ENCODE measurements around the gene BAZ1B.
"Not testable (repeated sequence)": the region's sequence is repeated elsewhere in the genome, so short reads cannot be mapped to it uniquely, and the experiment has no call there.

BAZ1B gene

GRCh38 chr7:73504017-73504416 lies 18.1 kb downstream of the BAZ1B start:
- DNase-seq, result no peak

DNA sequence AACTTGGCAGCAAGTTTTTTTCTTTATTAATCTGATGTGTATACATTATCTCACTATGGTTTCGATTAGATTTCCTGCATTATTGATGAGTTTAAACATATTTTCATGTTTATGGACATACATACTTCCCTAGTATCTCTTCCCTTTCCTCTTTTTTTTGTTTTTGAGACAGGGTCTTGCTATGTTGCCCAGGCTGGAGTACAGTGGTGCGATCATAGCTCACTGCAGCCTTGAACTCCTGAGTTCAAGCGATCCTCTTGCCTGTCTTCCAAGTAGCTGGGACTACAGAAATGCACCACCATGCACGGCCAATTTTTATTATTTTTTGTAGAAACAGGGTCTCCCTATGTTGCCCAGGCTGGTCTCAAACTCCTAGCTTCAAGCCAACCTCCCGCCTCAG lies 18.9 kb downstream of the BAZ1B start:
- no peak for DNase-seq

DNA sequence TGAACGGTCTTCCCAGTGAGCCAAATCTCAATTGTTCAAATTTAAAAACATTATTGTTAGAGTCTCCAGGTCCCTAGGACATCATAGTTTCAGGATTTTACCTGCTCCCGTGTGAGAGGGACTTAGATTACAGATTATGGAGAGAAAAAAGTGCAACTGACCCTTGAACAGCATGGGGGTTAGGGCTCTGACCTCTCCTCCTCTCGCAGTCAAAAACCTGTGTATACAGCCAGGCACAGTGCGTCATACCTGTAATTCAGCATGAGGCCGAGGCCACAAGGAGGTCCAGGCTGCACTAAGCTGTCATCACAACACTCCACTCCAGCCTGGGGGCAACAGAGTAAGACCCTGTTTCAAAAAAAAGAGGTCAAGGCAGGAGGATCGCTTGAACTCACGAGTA lies 25.5 kb downstream of the BAZ1B start:
- no peak for DNase-seq

DNA sequence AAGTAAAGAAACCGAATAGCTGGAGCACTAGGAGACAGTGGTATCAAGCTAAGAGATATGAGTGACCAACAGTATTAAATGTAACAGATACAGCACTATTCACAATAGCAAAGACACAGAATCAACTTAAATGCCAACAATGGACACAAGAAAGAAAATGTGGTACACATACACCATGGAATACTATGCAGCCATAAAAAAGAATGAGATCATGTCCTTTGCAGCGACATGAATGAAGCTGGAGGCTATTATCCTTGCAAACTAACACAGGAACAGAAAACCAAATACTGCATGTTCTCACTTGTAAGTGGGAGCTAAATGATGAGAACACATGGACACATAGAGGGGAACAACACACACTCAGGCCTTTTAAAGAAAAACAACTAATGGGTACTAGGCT lies 26.6 kb downstream of the BAZ1B start:
- DNase-seq, result not testable (repeated sequence)

DNA sequence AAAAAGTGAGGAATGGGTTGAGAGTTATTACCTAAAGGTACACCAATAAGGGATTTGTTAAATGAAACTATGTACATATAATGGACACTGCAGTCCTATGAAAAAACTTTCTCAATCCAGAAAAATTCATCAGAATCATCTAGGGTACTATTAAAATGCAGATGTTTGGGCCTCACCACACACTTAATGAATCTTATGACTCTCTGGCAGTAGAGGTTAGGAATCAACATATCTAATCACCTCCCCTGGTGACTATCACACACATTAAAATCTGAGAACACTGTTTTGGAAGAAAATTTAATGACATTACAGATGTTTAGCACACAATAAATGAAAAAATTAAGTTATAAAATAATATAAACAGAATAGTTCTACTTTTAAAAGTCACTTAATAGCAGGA lies 32.1 kb downstream of the BAZ1B start:
- no peak for DNase-seq

GRCh38 chr7:73487486-73487885 lies 34.6 kb downstream of the BAZ1B start:
- DNase-seq, result no peak

GRCh38 chr7:73483171-73483570 lies 38.9 kb downstream of the BAZ1B start:
- no peak for DNase-seq

- no peak for DNase-seq
Observed at GRCh38 chr7:73482746-73483145, 39.3 kb downstream of the BAZ1B start.

DNA sequence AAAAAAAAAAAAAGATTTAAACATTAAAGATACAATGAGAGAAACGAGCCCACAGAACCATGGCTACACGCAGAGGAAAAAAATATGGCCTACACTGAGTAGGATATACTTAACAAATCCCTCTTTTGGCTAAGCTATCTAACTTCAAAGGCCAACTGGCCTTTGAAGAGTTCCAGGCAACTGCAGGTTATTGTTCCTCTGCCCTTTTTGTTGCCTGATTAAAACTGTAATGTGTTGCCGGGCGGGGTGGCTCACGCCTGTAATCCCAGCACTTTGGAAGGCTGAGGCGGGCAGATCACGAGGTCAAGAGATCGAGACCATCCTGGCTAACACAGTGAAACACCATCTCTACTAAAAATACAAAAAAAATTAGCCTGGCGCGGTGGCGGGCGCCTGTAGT lies 40.6 kb downstream of the BAZ1B start:
- not testable (repeated sequence) for DNase-seq

GRCh38 chr7:73478549-73478948 lies 43.5 kb downstream of the BAZ1B start:
- DNase-seq, result no peak

GRCh38 chr7:73477376-73477775 lies 44.7 kb downstream of the BAZ1B start:
- no peak for DNase-seq

DNA sequence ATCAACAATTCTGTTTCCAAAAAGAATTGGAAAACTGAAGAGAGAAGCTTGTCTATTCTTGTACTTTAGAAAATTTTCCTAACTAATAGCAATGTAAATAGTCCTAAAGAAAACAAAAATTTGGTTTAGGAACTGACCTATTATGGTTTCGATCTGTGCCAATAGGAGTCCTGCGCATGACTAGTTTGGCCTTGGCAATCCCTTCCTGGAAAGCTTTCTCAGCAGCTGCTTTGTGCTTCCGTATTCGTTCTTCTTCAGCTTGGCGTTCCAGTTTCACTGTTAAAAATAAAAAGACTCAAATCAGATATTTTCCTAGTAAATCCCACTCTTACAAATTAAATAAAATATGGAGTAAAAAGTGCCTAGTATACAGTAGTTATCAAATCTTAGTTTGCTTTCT lies 51.9 kb downstream of the BAZ1B start:
- no peak for DNase-seq

- DNase-seq, result not testable (repeated sequence)
Observed at GRCh38 chr7:73467046-73467445, 55.0 kb downstream of the BAZ1B start.

DNA sequence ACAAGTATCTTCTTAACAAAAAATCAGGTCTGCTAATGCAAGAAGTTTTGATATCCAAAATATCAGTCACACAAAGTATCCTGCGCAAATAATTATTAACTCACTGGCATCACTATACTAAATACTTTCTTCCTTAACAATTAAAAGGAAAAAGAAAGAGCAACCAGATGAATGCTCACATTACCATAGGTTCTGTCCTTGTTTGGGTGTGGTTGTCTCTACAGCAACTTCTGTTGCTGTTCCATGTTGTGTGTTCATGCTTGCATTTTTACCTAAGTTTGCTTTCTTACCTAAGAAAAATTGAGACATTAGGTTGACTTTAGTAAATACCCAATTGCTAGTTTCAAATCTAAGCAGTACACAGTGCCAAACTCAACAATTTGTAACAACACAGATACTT lies 56.0 kb downstream of the BAZ1B start:
- DNase-seq, result no peak

GRCh38 chr7:73463966-73464365 lies 58.1 kb downstream of the BAZ1B start:
- DNase-seq, result no peak

- no peak for DNase-seq
Observed at GRCh38 chr7:73463260-73463659, 58.8 kb downstream of the BAZ1B start.

GRCh38 chr7:73461782-73462285 lies 60.3 kb downstream of the BAZ1B start:
- DNase-seq, result no peak

DNA sequence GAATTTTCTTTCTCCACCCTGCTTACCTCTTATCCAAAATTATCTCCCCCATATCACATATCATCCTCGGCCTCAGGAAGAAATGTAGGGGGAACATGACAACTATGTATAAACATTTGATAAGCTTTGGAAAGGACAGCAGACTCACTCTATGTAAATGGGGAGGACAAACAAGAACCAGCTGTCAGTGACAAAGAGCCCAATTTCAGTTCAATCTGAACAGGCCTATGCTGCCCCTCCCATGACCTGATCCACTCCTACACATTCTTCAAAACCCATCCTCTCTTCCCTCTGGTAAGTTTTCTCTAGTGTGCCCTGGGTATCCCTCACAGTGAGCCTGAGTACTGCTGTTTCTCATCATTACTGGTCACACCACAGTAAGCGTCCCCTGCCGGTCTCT lies 67.7 kb downstream of the BAZ1B start:
- DNase-seq, result no peak

DNA sequence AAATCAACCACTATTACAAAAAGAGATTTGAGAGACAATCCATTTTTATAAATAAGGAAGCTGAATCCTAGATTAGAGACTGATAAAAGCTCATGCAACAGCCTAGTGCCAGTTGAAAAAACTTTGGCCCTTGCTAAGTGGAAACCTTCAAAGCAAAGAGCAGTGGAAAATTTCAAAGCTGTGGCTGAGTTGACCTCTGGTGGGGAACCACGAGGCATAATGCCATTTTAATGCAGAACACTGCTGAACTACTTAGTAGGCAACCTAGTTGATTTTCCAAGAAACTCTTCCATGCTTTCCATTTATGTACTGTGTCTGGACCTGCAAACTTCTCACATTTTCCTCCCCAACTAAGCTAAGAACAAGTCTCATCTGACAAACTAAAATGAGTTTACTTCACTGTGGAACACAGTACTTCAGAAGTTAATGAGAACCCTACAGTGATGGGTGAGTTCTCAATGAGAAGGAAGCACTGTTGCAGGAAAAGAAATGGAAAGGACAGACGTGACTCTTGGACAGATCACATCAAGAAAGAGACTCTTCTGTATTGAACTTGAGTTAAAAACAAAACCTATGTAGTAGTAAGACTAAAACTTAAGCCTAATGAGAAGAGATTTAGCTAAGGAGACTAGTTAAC lies 69.0 kb downstream of the BAZ1B start:
- no peak for DNase-seq

DNA sequence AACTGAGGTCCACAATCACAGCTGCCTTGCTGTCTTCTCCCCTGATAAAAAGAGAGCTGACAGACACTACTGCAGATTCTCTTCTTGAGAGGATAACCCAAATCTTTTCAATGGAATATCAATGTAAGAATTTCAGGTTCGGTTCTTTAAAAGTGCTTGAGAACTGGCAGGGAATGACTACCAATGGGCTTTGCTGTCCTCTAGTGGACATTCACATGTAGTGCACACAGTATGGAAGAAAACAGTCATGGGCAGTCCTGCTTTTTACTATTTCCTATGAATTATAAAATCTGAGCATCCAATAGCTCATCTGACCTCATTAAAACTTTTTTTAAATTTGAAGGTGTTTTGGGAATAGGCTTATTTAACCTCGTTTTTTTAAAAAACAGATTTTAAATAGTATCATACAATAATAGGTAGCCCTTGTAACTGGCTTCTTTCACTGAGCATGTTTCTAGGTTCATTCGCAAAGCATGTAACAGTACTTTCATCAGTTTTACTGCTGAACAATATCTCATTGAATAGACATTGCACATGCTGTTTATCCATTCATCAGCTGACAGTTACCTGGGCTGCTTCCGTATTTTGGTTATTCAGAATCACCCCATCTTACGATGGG lies 70.2 kb downstream of the BAZ1B start:
- DNase-seq, result peak; percentile 19

- DNase-seq, result peak; percentile 98
Observed at GRCh38 chr7:73449422-73449821, 72.7 kb downstream of the BAZ1B start.

- no peak for DNase-seq
Observed at GRCh38 chr7:73448609-73449008, 73.5 kb downstream of the BAZ1B start.

GRCh38 chr7:73447121-73447733 lies 74.9 kb downstream of the BAZ1B start:
- no peak for DNase-seq

DNA sequence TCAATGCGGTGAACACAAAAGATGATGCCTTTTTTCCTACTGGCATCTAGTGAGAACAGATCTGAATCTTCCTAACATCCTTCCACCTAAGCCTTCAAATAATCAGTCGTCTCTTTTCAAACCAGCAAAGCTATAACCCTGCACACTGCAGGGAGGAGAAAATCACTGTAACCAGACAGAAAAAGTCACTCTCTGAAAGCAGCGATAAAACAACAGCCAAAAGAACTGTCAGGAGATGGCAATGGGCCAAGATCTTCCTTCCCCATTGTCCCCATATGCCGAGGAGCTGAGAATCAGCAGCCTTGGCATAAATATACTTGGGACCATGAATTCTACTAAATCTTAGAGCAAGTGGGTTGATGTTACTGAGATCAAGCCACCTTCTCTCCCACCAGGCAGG lies 75.4 kb downstream of the BAZ1B start:
- no peak for DNase-seq
